HG02759 (cell line): Measurements from ENCODE around the gene AAGAB.
A peak's percentile ranks its signal among the peaks of the same experiment; 100 is the strongest.
"Not testable (repeated sequence)": the region's sequence is repeated elsewhere in the genome, so short reads cannot be mapped to it uniquely, and the experiment has no call there.

Experiments used
- ATAC-seq: cut with Tn5 transposase; IDR thresholded peaks from one replicate; pipeline ENCODE4 v1.9.1; 2021; ENCODE audit warnings: mild to moderate bottlenecking, moderate library complexity; ENCODE audit not compliant: unreplicated experiment

AAGAB gene, protein sequence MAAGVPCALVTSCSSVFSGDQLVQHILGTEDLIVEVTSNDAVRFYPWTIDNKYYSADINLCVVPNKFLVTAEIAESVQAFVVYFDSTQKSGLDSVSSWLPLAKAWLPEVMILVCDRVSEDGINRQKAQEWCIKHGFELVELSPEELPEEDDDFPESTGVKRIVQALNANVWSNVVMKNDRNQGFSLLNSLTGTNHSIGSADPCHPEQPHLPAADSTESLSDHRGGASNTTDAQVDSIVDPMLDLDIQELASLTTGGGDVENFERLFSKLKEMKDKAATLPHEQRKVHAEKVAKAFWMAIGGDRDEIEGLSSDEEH

GRCh38 chr15:67254238-67255175, at the start of gene AAGAB, which contains the start of gene IQCH:
TSS of gene AAGAB (minus strand) at chr15:67254661. CDS start at chr15:67254631, 30 bp downstream.
TSS of gene IQCH (plus strand) at chr15:67254786. CDS start at chr15:67254897, 111 bp downstream.
- peak; percentile 95 for ATAC-seq

- ATAC-seq = no peak
Measured at GRCh38 chr15:67303490-67304363, 49.3 kb upstream of the AAGAB start.

DNA sequence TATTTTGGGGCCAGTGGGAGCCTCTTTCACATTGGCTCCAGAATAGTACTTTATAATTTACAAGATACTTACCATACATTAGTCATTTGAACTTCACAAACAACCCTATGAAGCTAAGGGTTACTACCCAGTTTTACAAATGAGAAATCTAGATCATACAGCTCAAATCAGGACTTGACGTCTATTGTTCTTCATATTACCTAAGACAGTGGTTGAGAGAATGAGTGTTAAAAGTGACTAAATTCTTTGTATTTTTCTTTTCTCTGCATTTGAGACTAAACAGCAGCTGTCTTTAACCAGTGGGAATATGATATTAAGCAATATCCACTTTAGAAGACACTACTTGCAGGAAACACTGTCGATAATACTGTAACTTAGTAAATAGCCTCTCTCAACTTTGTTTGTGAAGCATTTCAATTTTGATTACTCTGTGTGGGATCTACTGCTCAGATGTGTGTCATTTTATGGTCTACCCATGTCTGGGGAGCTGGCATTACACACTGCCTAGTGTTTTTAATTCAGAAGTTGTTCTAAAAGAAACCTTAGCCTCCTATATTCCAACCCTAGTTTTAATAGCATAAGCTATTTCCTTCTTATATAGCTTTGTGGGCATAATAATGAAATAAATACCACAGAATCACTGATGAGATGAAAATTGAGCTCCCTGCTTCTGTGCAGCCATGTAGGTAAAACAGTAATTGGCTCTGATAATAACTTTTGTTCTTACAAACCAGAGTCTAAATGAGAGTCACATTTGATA, 46.0 kb upstream of the AAGAB start:
- no peak for ATAC-seq

DNA sequence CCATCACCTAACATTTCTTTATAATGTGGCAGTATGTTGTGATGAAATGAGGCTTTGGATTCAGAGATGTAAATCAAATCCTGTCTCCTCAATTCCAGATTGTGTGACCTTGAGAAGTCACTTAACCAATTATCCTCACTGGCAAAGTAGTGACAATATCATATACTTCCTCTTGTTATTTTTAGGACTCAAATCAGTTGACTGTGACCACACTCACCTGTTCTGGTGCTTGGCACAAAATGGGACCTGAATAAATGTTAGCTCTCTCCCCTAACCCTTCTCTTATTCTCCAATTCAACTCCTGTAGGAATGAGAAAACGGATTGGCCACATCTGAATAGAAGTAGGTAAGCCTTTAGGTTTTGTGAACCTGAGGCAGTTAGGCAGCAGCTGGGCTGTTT, 42.2 kb upstream of the AAGAB start:
- ATAC-seq = no peak

GRCh38 chr15:67296188-67296587, 41.7 kb upstream of the AAGAB start:
- ATAC-seq = no peak

- ATAC-seq = no peak
Measured at GRCh38 chr15:67290319-67290718, 35.9 kb upstream of the AAGAB start.

GRCh38 chr15:67286400-67286799, 31.9 kb upstream of the AAGAB start:
- ATAC-seq = not testable (repeated sequence)

- not testable (repeated sequence) for ATAC-seq
Measured at GRCh38 chr15:67285625-67286024, 31.2 kb upstream of the AAGAB start.

DNA sequence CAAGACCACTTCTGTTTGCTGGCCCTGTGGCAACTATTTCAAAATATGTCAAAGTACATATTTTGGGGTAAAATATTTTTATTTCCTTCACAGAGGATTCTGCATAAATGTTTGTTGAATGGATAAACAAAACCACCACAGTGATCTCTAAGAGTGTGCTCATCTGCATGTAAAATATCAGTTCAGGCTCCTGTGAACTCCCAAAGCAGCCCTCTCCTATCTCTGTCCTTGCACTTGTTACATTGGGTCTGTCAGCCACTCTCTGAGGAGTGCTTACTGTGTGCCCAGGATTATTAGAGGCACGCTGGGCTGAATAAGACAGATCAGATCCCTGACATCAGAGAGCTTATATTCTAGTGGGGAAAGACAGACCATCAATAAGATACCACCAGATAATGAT, 27.3 kb upstream of the AAGAB start:
- no peak for ATAC-seq

- ATAC-seq = no peak
Measured at GRCh38 chr15:67280217-67280616, 25.8 kb upstream of the AAGAB start.

DNA sequence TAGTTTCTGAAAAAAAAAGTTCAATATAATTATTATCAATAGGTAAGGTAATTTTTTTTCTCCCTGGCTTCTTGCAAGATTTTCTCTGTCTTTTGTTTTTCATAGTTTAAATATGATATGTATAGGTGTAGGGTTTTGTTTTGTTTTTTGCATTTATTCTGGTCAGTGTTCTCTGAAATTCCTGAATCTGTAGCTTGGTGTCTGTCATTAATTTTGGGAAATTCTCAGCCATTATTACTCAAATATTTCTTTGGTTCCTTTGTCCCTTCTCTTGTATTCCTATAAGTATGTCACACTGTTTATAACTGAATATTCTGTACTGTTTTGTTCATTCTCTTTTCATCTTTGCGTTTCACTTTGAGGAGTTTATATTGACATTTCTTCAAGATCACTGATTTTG, 22.2 kb upstream of the AAGAB start:
- no peak for ATAC-seq

- no peak for ATAC-seq
Measured at GRCh38 chr15:67274236-67274635, 19.8 kb upstream of the AAGAB start.

DNA sequence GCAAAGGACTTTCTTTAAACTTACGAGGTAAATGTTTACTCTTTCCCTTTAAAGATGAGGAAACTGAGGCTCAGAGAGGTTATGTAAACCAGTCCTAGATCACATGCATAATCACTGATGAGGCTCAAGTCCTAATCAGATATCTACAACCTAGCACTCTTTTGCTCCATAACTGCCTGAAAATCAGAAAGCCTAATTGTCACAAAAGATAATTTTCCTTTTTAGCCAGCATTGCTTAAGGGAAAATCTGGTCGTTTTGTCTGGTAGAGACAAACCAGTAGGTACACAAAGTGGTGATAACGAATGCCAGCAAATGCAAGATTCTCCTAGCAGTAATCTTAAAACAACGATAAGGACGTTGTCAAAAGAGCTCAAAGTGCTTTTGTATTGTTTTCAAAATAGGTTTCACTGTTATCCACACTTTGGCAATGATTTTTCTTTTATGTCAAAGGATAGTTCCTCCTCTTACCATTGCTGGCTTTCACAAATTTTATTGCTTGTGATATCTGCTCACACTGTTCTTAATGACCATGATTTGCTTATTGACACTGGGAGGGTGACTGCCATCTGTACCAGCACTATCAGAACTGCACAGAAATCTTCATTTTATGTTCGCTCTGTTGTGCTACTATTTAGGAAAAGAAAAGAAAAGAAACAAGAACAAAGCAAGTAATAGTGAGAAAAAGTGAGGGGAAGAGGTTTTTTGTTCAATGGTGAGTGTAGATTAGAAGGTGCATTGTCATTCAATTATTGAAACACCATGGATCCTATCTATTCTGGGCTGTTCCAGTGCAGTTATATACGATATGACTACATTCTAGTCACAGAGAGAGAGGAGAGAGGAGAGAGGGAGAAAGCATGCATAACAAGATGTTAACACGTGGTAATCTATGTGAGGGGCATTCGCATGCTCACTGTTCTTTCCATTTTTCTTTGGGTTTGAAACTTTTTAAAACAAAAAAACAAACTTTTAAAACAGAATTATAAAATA, 13.8 kb upstream of the AAGAB start:
- no peak for ATAC-seq

DNA sequence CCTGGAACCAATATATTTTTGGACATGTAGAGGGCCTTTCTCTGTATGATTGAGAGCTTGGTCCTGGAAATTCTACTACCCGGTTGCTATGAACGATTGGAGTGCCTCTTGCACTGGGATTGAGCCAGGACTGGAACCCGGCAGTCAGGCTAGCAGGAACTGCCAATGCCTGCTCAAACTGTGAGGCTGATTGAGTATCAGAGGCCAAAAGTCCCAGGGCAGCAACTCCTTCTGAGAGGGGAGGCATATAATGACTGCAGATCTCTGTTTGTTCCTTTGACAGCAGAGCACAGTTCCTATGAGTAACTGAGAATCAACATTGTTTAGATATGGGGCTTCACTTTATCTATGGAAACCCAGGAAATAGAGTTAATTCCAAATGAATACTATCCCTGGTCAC, 13.0 kb upstream of the AAGAB start:
- ATAC-seq = no peak

DNA sequence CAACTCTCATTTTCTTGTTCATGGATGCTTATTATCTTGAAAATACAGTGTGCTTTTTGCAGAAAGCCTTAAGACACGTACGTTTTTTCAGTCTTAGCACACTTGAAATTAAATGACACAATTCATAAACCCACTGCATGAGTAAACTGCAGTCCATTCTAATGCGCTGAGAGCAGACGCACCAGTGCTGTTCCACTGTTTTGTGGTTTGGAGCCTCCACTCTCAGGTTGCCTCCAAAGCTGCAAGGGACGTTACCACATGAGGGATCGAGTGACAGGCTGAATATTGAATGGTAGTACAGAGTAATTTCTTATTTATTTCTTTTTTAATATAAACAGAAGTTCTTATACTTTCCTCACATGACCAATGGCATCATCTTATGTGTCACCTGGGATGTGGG, 12.4 kb upstream of the AAGAB start:
- ATAC-seq = no peak

GRCh38 chr15:67259806-67260205, 5.3 kb upstream of the AAGAB start:
- ATAC-seq = no peak

GRCh38 chr15:67259379-67259778, 4.9 kb upstream of the AAGAB start:
- no peak for ATAC-seq

GRCh38 chr15:67258412-67258811, 4.0 kb upstream of the AAGAB start:
- not testable (repeated sequence) for ATAC-seq

DNA sequence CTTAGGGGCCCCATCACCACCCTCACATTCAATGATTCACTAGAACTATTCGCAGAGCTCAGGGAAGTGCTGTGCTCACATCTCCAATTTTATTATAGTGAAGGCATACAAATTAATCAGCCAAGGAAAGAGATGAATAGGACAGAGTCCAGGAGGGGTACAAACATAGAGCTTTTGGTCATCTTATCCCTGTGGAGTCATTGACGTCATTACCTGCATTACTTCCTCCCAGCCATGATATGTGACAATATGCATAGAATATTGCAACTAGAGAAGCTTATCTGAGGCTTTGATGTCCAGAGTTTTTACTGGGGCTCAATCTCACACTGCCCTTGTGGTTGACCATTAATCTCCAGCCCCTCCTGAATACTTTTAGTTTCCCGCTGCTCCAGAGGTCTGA, 1.6 kb upstream of the AAGAB start:
- ATAC-seq = no peak
